Hepatocyte (in vitro differentiated cells): ENCODE measurements around the gene SEMA6A.

Experiments
- CTCF ChIP-seq: fragments of 200-600 bp; sonication (generic); IDR thresholded peaks from 2 replicates; pipeline ENCODE4 v1.5.1; 2016; ENCODE audit warnings: antibody characterized with exemption, mild to moderate bottlenecking; ENCODE audit not compliant: poor library complexity
- EZH2 ChIP-seq: fragments of 200-600 bp; sonication (generic); IDR thresholded peaks from 2 replicates; pipeline ENCODE4 v1.6.1; 2016; ENCODE audit warnings: antibody characterized with exemption, mild to moderate bottlenecking, borderline replicate concordance

- no peak for TF ChIP-seq EZH2
- TF ChIP-seq CTCF, result no peak
These were observed 56.2 kb downstream of the SEMA6A start for GRCh38 chr5:116518423-116518822.
